Colonic mucosa (tissue), 4 donors: ENCODE measurements around the gene MEF2D. TPM values are rescaled to one million over a fixed set of nuclear protein-coding genes. Genes with fewer than 3 reads are reported as not detected.

ENCODE experiments used
- DNase-seq: peaks from one replicate; pipeline ENCODE4 v3.0.0-alpha.2; 2020
- H3K27ac ChIP-seq: fragments of 200-600 bp; one replicate; pipeline ENCODE4 v1.8.0; 2021
- H3K27me3 ChIP-seq: fragments of 200-600 bp; one replicate; pipeline ENCODE4 v1.8.0; 2021
- H3K36me3 ChIP-seq: fragments of 200-600 bp; one replicate; pipeline ENCODE4 v1.8.0; 2021
- H3K4me1 ChIP-seq: fragments of 200-600 bp; one replicate; pipeline ENCODE4 v1.8.0; 2021; ENCODE audit warnings: mild to moderate bottlenecking
- H3K4me3 ChIP-seq: fragments of 200-600 bp; one replicate; pipeline ENCODE4 v1.8.0; 2021
- H3K9ac ChIP-seq, 2 donors: one replicate each; pipeline ENCODE4 v1.7.0; 2013; ENCODE audit warnings: control low read depth in 2 of 2, low read depth in 2 of 2, low read length in 2 of 2
- H3K9me3 ChIP-seq: fragments of 200-600 bp; one replicate; pipeline ENCODE4 v1.8.0; 2021
- CTCF ChIP-seq: fragments of 200-600 bp; IDR thresholded peaks from one replicate; pipeline ENCODE4 v1.8.0; 2022; ENCODE audit warnings: antibody characterized with exemption, mild to moderate bottlenecking
- intact Hi-C: fragments of 100-400 bp; cut with DNase I; formaldehyde crosslinking; loops from one replicate; pipeline ENCODE4 v1.14.1; 2022
- total RNA-seq, 2 donors: library from RNA; stranded (reverse); fragmentation: NEBNext Ultra II Directional in 1 of 2; extraction: Animal tissue kit (Norgen Biotek cat#: 25700) in 1 of 2; gene quantifications; one replicate each; pipeline ENCODE4 v1.2.1, GENCODE V29; 2021
- donor health status: healthy.
- donor health status: DM: no; HTN: no; CAD: no.
- donor health status: DM: no; HTN: no; CAD: no.

MEF2D gene
- total RNA-seq, 2 donors from 2014 or later: 32.3 to 49.9 TPM

GRCh38 chr1:156481527-156481926 is 19.0 kb downstream of the MEF2D start:
- DNase-seq: no peak
- Histone ChIP-seq H3K4me3 (no peak overlapping the region), H3K27me3 (no peaks in the 10 kb centered on the region), H3K4me1 (no peaks in the 10 kb centered on the region), H3K27ac (no peak overlapping the region), H3K36me3 (peaks cover 27% of the 10 kb centered on the region), H3K9me3 (no peaks in the 10 kb centered on the region), H3K9ac (no peak overlapping the region)
- no peak for TF ChIP-seq CTCF
- intact Hi-C loops: no loop called here

- TF ChIP-seq CTCF: peak; percentile 40
- Histone ChIP-seq H3K4me1 (no peaks in the 10 kb centered on the region), H3K27ac (no peak overlapping the region), H3K9ac (no peak overlapping the region), H3K36me3 (peaks cover 27% of the 10 kb centered on the region), H3K9me3 (no peaks in the 10 kb centered on the region), H3K27me3 (no peaks in the 10 kb centered on the region), H3K4me3 (no peak overlapping the region)
- no peak for DNase-seq
- intact Hi-C loops: no loop called here
Observed at GRCh38 chr1:156480411-156481192, 20.0 kb downstream of the MEF2D start.

GRCh38 chr1:156480016-156480370 is 20.6 kb downstream of the MEF2D start:
- intact Hi-C loops: no loop called here
- H3K36me3 ChIP-seq: peaks cover 27% of the 10 kb centered on the region

GRCh38 chr1:156479093-156480015 is 21.2 kb downstream of the MEF2D start:
- H3K36me3 ChIP-seq: peaks cover 27% of the 10 kb centered on the region
- TF ChIP-seq CTCF: no peak

More at GRCh38 chr1:156480016-156480370, 20.6 kb downstream of the MEF2D start:
- Histone ChIP-seq H3K27me3 (no peaks in the 10 kb centered on the region), H3K9me3 (no peaks in the 10 kb centered on the region), H3K4me3 (no peak overlapping the region), H3K9ac (peak overlapping the region in 1 of 2 donors; percentile 10), H3K4me1 (no peaks in the 10 kb centered on the region), H3K27ac (no peak overlapping the region)
- DNase-seq: no peak
- TF ChIP-seq CTCF: no peak

GRCh38 chr1:156478250-156478627 is 22.3 kb downstream of the MEF2D start:
- Histone ChIP-seq H3K27me3 (no peaks in the 10 kb centered on the region), H3K36me3 (peaks cover 27% of the 10 kb centered on the region), H3K27ac (peak overlapping the region; percentile 2), H3K4me1 (no peaks in the 10 kb centered on the region), H3K4me3 (no peak overlapping the region), H3K9ac (no peak overlapping the region), H3K9me3 (no peaks in the 10 kb centered on the region)
- intact Hi-C loops: no loop called here
- no peak for DNase-seq
- TF ChIP-seq CTCF: no peak

More at GRCh38 chr1:156479093-156480015, 21.2 kb downstream of the MEF2D start:
- H3K9ac ChIP-seq: peak overlapping the region in 1 of 2 donors; percentile 10
- H3K4me1 ChIP-seq: no peaks in the 10 kb centered on the region
- no peak overlapping the region for H3K27ac ChIP-seq
- H3K4me3 ChIP-seq: no peak overlapping the region
- intact Hi-C loops: no loop called here
- H3K27me3 ChIP-seq: no peaks in the 10 kb centered on the region
- no peak for DNase-seq
- no peaks in the 10 kb centered on the region for H3K9me3 ChIP-seq
